Activated CD4-positive, alpha-beta T cell treated with anti-CD3 and anti-CD28 coated beads, Interleukin-2, amount 10 ng/mL, durations not matched to agents 24 days and 14 days (primary cell): ENCODE data around the gene SAP130. TPM values are rescaled to one million over a fixed set of nuclear protein-coding genes. Genes with fewer than 3 reads are reported as not detected.

Source experiments
- DNase-seq: peaks from one replicate; pipeline ENCODE4 v3.0.0; 2022
- H3K27ac Mint-ChIP-seq: one replicate; pipeline ENCODE4 v1.8.0; 2022; ENCODE audit warnings: mild to moderate bottlenecking, mixed read lengths
- H3K27me3 Mint-ChIP-seq: one replicate; pipeline ENCODE4 v1.8.0; 2022; ENCODE audit warnings: mixed read lengths
- H3K36me3 Mint-ChIP-seq: one replicate; pipeline ENCODE4 v1.8.0; 2022; ENCODE audit warnings: low read depth, mild to moderate bottlenecking, mixed read lengths
- H3K4me1 Mint-ChIP-seq: one replicate; pipeline ENCODE4 v1.8.0; 2021; ENCODE audit warnings: mixed read lengths
- H3K4me3 Mint-ChIP-seq: one replicate; pipeline ENCODE4 v1.8.0; 2022; ENCODE audit warnings: mild to moderate bottlenecking, moderate library complexity, mixed read lengths
- H3K9me3 Mint-ChIP-seq: one replicate; pipeline ENCODE4 v1.8.0; 2021; ENCODE audit warnings: mixed read lengths
- intact Hi-C: fragments of 100-400 bp; cut with micrococcal nuclease; formaldehyde crosslinking; loops from one replicate; pipeline ENCODE4 v1.15.1; 2023
- total RNA-seq: library from RNA; stranded (reverse); gene quantifications from 2 replicates; pipeline ENCODE4 v1.2.3, GENCODE V29; 2022

The SAP130 gene
- total RNA-seq, 1 donor from 2014 or later, result 29.8 TPM

- Mint-ChIP-seq H3K4me1 (no peaks in the 10 kb centered on the region), H3K9me3 (peaks cover 39% of the 10 kb centered on the region), H3K27me3 (peaks cover 7% of the 10 kb centered on the region), H3K27ac (no peak overlapping the region), H3K4me3 (no peak overlapping the region), H3K36me3 (no peaks in the 10 kb centered on the region)
- DNase-seq, result no peak
- intact Hi-C loops, result no loop called here
Measured at GRCh38 chr2:128039535-128039934, 11.7 kb upstream of the SAP130 start.

GRCh38 chr2:128038411-128038810 is 10.6 kb upstream of the SAP130 start:
- DNase-seq, result no peak
- Mint-ChIP-seq H3K9me3 (peaks cover 35% of the 10 kb centered on the region), H3K27ac (peak overlapping the region; percentile 26), H3K4me1 (no peaks in the 10 kb centered on the region), H3K4me3 (no peak overlapping the region), H3K27me3 (peaks cover 7% of the 10 kb centered on the region), H3K36me3 (no peaks in the 10 kb centered on the region)
- intact Hi-C loops, result no loop called here

GRCh38 chr2:128037649-128038048 is 9.8 kb upstream of the SAP130 start:
- no peak for DNase-seq
- H3K27me3 Mint-ChIP-seq, result peaks cover 11% of the 10 kb centered on the region
- no peaks in the 10 kb centered on the region for H3K36me3 Mint-ChIP-seq
- H3K9me3 Mint-ChIP-seq, result peaks cover 32% of the 10 kb centered on the region
- H3K4me3 Mint-ChIP-seq, result no peak overlapping the region
- no peak overlapping the region for H3K27ac Mint-ChIP-seq
- intact Hi-C loops, result no loop called here
- H3K4me1 Mint-ChIP-seq, result no peaks in the 10 kb centered on the region

- H3K27me3 Mint-ChIP-seq, result peaks cover 13% of the 10 kb centered on the region
- H3K4me3 Mint-ChIP-seq, result no peak overlapping the region
- intact Hi-C loops, result no loop called here
- no peaks in the 10 kb centered on the region for H3K4me1 Mint-ChIP-seq
- peaks cover 30% of the 10 kb centered on the region for H3K9me3 Mint-ChIP-seq
- no peak for DNase-seq
- H3K27ac Mint-ChIP-seq, result no peak overlapping the region
- H3K36me3 Mint-ChIP-seq, result no peaks in the 10 kb centered on the region
Measured at GRCh38 chr2:128036748-128037607, 9.1 kb upstream of the SAP130 start.

GRCh38 chr2:128032092-128032491 is 4.2 kb upstream of the SAP130 start:
- H3K4me3 Mint-ChIP-seq, result no peak overlapping the region
- intact Hi-C loops, result no loop called here
- peaks cover 12% of the 10 kb centered on the region for H3K9me3 Mint-ChIP-seq
- no peaks in the 10 kb centered on the region for H3K36me3 Mint-ChIP-seq
- H3K27me3 Mint-ChIP-seq, result peaks cover 16% of the 10 kb centered on the region
- no peak overlapping the region for H3K27ac Mint-ChIP-seq
- H3K4me1 Mint-ChIP-seq, result peaks cover 8% of the 10 kb centered on the region
- DNase-seq, result no peak

- DNase-seq, result peak; percentile 62
- peak overlapping the region; percentile 89 for H3K4me3 Mint-ChIP-seq
- H3K27me3 Mint-ChIP-seq, result peaks cover 16% of the 10 kb centered on the region
- H3K9me3 Mint-ChIP-seq, result peaks cover 6% of the 10 kb centered on the region
- H3K27ac Mint-ChIP-seq, result no peak overlapping the region
- H3K4me1 Mint-ChIP-seq, result peaks cover 16% of the 10 kb centered on the region
- peaks cover 2% of the 10 kb centered on the region for H3K36me3 Mint-ChIP-seq
- intact Hi-C loops, result loop anchor here (1.0 to 10.0 kb wide), 7 partner anchors 63 to 1371 kb away; partner anchors contain the start of genes ERCC3, GYPC, IWS1 and POLR2D
Measured at GRCh38 chr2:128028668-128029054, 802 bp upstream of the SAP130 start.

GRCh38 chr2:128027278-128027800 is 520 bp downstream of the SAP130 start:
- H3K4me3 Mint-ChIP-seq, result peak overlapping the region; percentile 89
- peaks cover 6% of the 10 kb centered on the region for H3K36me3 Mint-ChIP-seq
- DNase-seq, result peak; percentile 99
- H3K9me3 Mint-ChIP-seq, result no peaks in the 10 kb centered on the region
- H3K27me3 Mint-ChIP-seq, result peaks cover 10% of the 10 kb centered on the region
- intact Hi-C loops, result loop anchor here (2.0 to 10.0 kb wide), 3 partner anchors 217 to 1370 kb away; partner anchors contain the start of genes ERCC3, GYPC and WDR33
- peaks cover 17% of the 10 kb centered on the region for H3K4me1 Mint-ChIP-seq
- peak overlapping the region; percentile 89 for H3K27ac Mint-ChIP-seq

GRCh38 chr2:128026448-128027277 is 1.2 kb downstream of the SAP130 start:
- Mint-ChIP-seq H3K36me3 (peaks cover 9% of the 10 kb centered on the region), H3K9me3 (no peaks in the 10 kb centered on the region), H3K4me1 (peaks cover 19% of the 10 kb centered on the region), H3K4me3 (peak overlapping the region; percentile 89), H3K27me3 (peaks cover 6% of the 10 kb centered on the region), H3K27ac (peak overlapping the region; percentile 92)
- no peak for DNase-seq
- intact Hi-C loops, result loop anchor here (2.0 to 10.0 kb wide), 3 partner anchors 216 to 1369 kb away; partner anchors contain the start of genes ERCC3, GYPC and WDR33

- Mint-ChIP-seq H3K27me3 (no peaks in the 10 kb centered on the region), H3K27ac (no peak overlapping the region), H3K36me3 (peaks cover 10% of the 10 kb centered on the region), H3K4me1 (peaks cover 19% of the 10 kb centered on the region), H3K9me3 (no peaks in the 10 kb centered on the region), H3K4me3 (no peak overlapping the region)
- intact Hi-C loops, result loop anchor here (5.0 to 10.0 kb wide), 2 partner anchors 730 to 1368 kb away; partner anchors contain the start of genes ERCC3 and GYPC
- no peak for DNase-seq
Measured at GRCh38 chr2:128024816-128025215, 3.0 kb downstream of the SAP130 start.

- intact Hi-C loops, result no loop called here
- Mint-ChIP-seq H3K27me3 (no peaks in the 10 kb centered on the region), H3K4me1 (peaks cover 2% of the 10 kb centered on the region), H3K4me3 (no peak overlapping the region), H3K27ac (no peak overlapping the region), H3K9me3 (no peaks in the 10 kb centered on the region), H3K36me3 (peaks cover 36% of the 10 kb centered on the region)
- no peak for DNase-seq
Measured at GRCh38 chr2:128017561-128017960, 10.3 kb downstream of the SAP130 start.

- no peaks in the 10 kb centered on the region for H3K27me3 Mint-ChIP-seq
- H3K9me3 Mint-ChIP-seq, result no peaks in the 10 kb centered on the region
- intact Hi-C loops, result no loop called here
- H3K36me3 Mint-ChIP-seq, result peaks cover 34% of the 10 kb centered on the region
- no peak overlapping the region for H3K27ac Mint-ChIP-seq
- DNase-seq, result no peak
- H3K4me3 Mint-ChIP-seq, result no peak overlapping the region
- H3K4me1 Mint-ChIP-seq, result peaks cover under 1% of the 10 kb centered on the region
Measured at GRCh38 chr2:128016620-128017019, 11.2 kb downstream of the SAP130 start.

- no peak overlapping the region for H3K27ac Mint-ChIP-seq
- H3K4me1 Mint-ChIP-seq, result no peaks in the 10 kb centered on the region
- no peaks in the 10 kb centered on the region for H3K9me3 Mint-ChIP-seq
- H3K4me3 Mint-ChIP-seq, result no peak overlapping the region
- intact Hi-C loops, result no loop called here
- no peaks in the 10 kb centered on the region for H3K27me3 Mint-ChIP-seq
- H3K36me3 Mint-ChIP-seq, result peaks cover 62% of the 10 kb centered on the region
- DNase-seq, result no peak
Measured at GRCh38 chr2:128012698-128013097, 15.2 kb downstream of the SAP130 start.

GRCh38 chr2:128008074-128008672 is 19.7 kb downstream of the SAP130 start:
- intact Hi-C loops, result no loop called here
- DNase-seq, result no peak
- H3K9me3 Mint-ChIP-seq, result no peaks in the 10 kb centered on the region
- H3K27ac Mint-ChIP-seq, result no peak overlapping the region
- no peaks in the 10 kb centered on the region for H3K27me3 Mint-ChIP-seq
- no peaks in the 10 kb centered on the region for H3K4me1 Mint-ChIP-seq
- H3K36me3 Mint-ChIP-seq, result peaks cover 61% of the 10 kb centered on the region
- H3K4me3 Mint-ChIP-seq, result no peak overlapping the region
